Tibial nerve (tissue), 4 donors: ENCODE results near the gene TSPAN16. TPM values are rescaled to one million over a fixed set of nuclear protein-coding genes. Genes with fewer than 3 reads are reported as not detected.
"Not testable (repeated sequence)": the region's sequence is repeated elsewhere in the genome, so short reads cannot be mapped to it uniquely, and the experiment has no call there.

Experiments
- DNase-seq, 2 donors: peaks; one replicate each; pipeline ENCODE4 v3.0.0-alpha.2; 2019; ENCODE audit warnings: low spot score in 2 of 2
- H3K27ac ChIP-seq, 4 donors: fragments of 200-600 bp; sonication (generic) in 3 of 4; one replicate each; pipeline ENCODE4 v1.5.1; 2017 to 2019; ENCODE audit warnings: mild to moderate bottlenecking in 1 of 4
- H3K27me3 ChIP-seq, 2 donors: fragments of 200-600 bp; sonication (generic) in 1 of 2; one replicate each; pipeline versions ENCODE4 v1.5.1 to v1.6.0; 2017 to 2019
- H3K36me3 ChIP-seq, 3 donors: fragments of 200-600 bp; sonication (generic); one replicate each; pipeline ENCODE4 v1.5.1; 2018 to 2019
- H3K4me1 ChIP-seq, 4 donors: fragments of 200-600 bp; sonication (generic) in 3 of 4; one replicate each; pipeline ENCODE4 v1.5.1; 2017 to 2019
- H3K4me3 ChIP-seq, 4 donors: fragments of 200-600 bp; sonication (generic) in 3 of 4; one replicate each; pipeline ENCODE4 v1.5.1; 2017 to 2019; ENCODE audit warnings: mild to moderate bottlenecking in 1 of 4, moderate library complexity in 1 of 4
- H3K9me3 ChIP-seq, 4 donors: fragments of 200-600 bp; sonication (generic) in 3 of 4; one replicate each; pipeline ENCODE4 v1.5.1; 2017 to 2019
- EP300 ChIP-seq, 2 donors: sonication (generic); formaldehyde crosslinking; IDR thresholded peaks; one replicate each; pipeline ENCODE4 v1.6.1; 2017; ENCODE audit warnings: antibody characterized with exemption in 2 of 2, mild to moderate bottlenecking in 1 of 2
- POLR2A ChIP-seq, 2 donors: fragments of 450-650 bp; IDR thresholded peaks; one replicate each; pipeline ENCODE4 v1.6.1; 2017; ENCODE audit warnings: antibody characterized with exemption in 2 of 2, mild to moderate bottlenecking in 2 of 2, moderate library complexity in 2 of 2
- WGBS, 2 donors: methylation state at CpG; one replicate each; pipeline ENCODE4 v1.1.5; 2018; 5-methylcytosine and 5-hydroxymethylcytosine counted together
- total RNA-seq, 4 donors: library from RNA; depleted of rRNA; stranded (reverse); fragments of >200 nt; gene quantifications; one replicate each; pipeline ENCODE4 v1.1.0, GENCODE V29; 2016
- TF ChIP-seq, protein P1 (sequence below), 5 experiments: fragments of 200-600 bp in 3 of 5; fragments of 450-650 bp in 2 of 5; sonication (generic) in 3 of 5; IDR thresholded peaks; one replicate each; pipeline ENCODE4 v1.5.1; 2016 to 2019; ENCODE audit warnings: antibody characterized with exemption in 5 of 5, mild to moderate bottlenecking in 3 of 5, moderate library complexity in 2 of 5

Gene TSPAN16
- total RNA-seq, 4 donors from 2014 or later, result not detected

DNA sequence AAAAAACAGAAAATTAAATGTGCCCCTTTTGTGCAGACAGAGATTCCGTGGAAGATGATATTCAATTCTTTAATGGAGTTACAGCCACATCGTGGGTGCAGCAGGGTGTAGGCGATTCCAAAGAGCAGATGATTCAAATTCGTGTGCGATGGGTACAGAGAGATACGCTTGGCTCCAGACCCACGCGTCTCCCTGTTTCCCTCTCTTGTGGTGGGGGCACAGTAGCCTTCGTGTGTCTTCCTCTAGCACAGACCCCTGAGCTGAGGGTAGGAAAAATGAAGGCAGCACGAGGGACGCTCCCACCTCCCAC, 4.8 kb downstream of the TSPAN16 start:
- Histone ChIP-seq H3K27me3 (no peaks in the 10 kb centered on the region), H3K36me3 (no peaks in the 10 kb centered on the region), H3K9me3 (no peaks in the 10 kb centered on the region), H3K4me3 (no peak overlapping the region), H3K4me1 (peaks cover 0 to 15% (median 0%) of the 10 kb centered on the region in 4 donors), H3K27ac (no peak overlapping the region)
- 63 to 70% methylated on average over 11 of the region's 11 CpGs for WGBS, 2 donors
- TF ChIP-seq EP300 (IDR thresholded peaks at IDR 0.05) (no peak), POLR2A (IDR thresholded peaks at IDR 0.05) (no peak)
- TF ChIP-seq, protein P1, sequence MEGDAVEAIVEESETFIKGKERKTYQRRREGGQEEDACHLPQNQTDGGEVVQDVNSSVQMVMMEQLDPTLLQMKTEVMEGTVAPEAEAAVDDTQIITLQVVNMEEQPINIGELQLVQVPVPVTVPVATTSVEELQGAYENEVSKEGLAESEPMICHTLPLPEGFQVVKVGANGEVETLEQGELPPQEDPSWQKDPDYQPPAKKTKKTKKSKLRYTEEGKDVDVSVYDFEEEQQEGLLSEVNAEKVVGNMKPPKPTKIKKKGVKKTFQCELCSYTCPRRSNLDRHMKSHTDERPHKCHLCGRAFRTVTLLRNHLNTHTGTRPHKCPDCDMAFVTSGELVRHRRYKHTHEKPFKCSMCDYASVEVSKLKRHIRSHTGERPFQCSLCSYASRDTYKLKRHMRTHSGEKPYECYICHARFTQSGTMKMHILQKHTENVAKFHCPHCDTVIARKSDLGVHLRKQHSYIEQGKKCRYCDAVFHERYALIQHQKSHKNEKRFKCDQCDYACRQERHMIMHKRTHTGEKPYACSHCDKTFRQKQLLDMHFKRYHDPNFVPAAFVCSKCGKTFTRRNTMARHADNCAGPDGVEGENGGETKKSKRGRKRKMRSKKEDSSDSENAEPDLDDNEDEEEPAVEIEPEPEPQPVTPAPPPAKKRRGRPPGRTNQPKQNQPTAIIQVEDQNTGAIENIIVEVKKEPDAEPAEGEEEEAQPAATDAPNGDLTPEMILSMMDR (IDR thresholded peaks at IDR 0.05), result no peak
- DNase-seq, result no peak

DNA sequence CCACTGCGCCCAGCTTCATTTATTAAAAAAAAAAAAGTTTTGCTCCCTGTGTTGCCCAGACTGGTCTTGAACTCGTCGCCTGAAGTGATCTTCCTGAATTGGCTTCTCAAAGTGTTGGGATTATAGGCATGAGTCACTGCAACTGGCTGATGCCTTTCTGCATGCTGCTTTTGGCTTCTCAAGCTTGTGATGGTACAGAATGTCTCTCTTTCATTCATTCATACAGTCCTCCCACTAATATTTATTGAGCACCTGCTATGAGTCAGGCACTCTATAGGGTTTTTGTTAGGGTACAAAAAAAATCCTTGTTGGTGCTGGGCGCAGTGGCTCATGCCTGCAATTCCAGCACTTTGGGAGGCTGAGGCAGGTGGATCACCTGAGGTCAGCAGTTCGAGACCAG, 9.0 kb downstream of the TSPAN16 start:
- no peak for TF ChIP-seq POLR2A (IDR thresholded peaks at IDR 0.05)
- TF ChIP-seq, protein P1 (IDR thresholded peaks at IDR 0.05), result no peak
- no peak for TF ChIP-seq EP300 (IDR thresholded peaks at IDR 0.05)
- Histone ChIP-seq H3K4me1 (no peaks in the 10 kb centered on the region), H3K27ac (no peak overlapping the region), H3K27me3 (peaks cover 0 to 7% of the 10 kb centered on the region in 2 donors), H3K9me3 (no peaks in the 10 kb centered on the region), H3K36me3 (no peaks in the 10 kb centered on the region), H3K4me3 (no peak overlapping the region)
- DNase-seq, result no peak
- 87 to 95% methylated on average over 5 of the region's 5 CpGs for WGBS, 2 donors

GRCh38 chr19:11306337-11306736, 10.4 kb downstream of the TSPAN16 start:
- no peaks in the 10 kb centered on the region for H3K36me3 ChIP-seq
- WGBS, 2 donors, result 76 to 78% methylated on average over 9 of the region's 9 CpGs

GRCh38 chr19:11320278-11320995, 24.5 kb downstream of the TSPAN16 start:
- H3K9me3 ChIP-seq, H3K27ac ChIP-seq, H3K4me3 ChIP-seq, H3K27me3 ChIP-seq, DNase-seq, H3K36me3 ChIP-seq: not testable (repeated sequence)
- WGBS, 2 donors, result 84 to 87% methylated on average over 9 of the region's 9 CpGs
- H3K4me1 ChIP-seq, result peaks cover 3 to 46% (median 23%) of the 10 kb centered on the region in 4 donors

More at GRCh38 chr19:11306337-11306736, 10.4 kb downstream of the TSPAN16 start:
- no peak overlapping the region for H3K4me3 ChIP-seq
- H3K4me1 ChIP-seq, result no peaks in the 10 kb centered on the region
- H3K27ac ChIP-seq, result no peak overlapping the region
- TF ChIP-seq EP300 (IDR thresholded peaks at IDR 0.05) (no peak), POLR2A (IDR thresholded peaks at IDR 0.05) (no peak)
- TF ChIP-seq, protein P1 (IDR thresholded peaks at IDR 0.05), result no peak
- no peak for DNase-seq
- H3K9me3 ChIP-seq, result no peaks in the 10 kb centered on the region
- peaks cover 0 to 7% of the 10 kb centered on the region in 2 donors for H3K27me3 ChIP-seq

DNA sequence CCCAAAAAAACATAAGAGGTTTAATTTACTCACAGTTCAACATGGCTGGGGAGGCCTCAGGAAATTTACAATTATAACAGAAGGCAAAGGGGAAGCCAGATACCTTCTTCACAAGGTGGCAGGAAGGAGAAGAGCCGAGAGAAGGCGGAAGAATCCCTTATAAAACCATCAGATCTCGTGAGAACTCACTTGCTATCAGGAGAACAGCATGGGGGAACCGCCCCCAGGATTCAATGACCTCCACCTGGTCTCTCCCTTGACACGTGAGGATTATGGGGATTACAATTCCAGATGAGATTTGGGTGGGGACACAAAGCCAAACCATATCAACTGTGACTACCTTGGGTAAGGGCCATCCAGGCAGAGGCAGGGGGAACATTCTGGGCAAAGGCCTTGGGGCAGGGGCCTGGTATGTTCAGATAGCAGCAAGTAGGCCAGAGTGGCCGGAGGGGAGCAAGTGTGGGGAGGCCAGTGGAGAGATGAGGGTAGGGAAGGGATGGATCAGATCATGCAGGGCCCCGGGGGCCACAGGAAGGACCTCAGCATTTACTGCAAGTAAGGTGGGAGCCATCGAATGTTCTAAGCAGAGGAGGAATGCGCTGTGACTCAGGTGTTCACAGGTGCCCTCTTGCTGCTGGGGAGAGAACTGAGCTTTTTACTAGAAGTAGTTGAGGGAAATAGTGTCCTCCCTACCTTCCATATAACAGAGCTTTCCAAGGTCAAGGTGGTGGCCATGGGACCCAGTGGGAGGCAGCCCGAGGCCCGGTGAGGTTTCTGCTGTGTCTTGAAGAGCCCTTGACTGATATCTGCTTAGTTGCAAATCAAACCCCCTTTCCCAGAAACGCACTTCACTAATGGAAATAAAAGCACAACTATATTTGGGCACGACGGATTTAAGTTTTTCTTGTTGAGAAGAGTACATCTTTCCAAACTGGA, 25.5 kb downstream of the TSPAN16 start:
- 72 to 74% methylated on average over 14 of the region's 14 CpGs for WGBS, 2 donors

More for the DNA sequence above, 25.5 kb downstream of the TSPAN16 start:
- Histone ChIP-seq H3K36me3 (peaks cover 0 to 16% (median 0%) of the 10 kb centered on the region in 3 donors), H3K4me3 (no peak overlapping the region), H3K27ac (peak overlapping the region in 1 of 4 donors; percentile 2), H3K27me3 (no peaks in the 10 kb centered on the region), H3K9me3 (no peaks in the 10 kb centered on the region), H3K4me1 (peaks cover 3 to 48% (median 23%) of the 10 kb centered on the region in 4 donors)
- DNase-seq, result no peak
- TF ChIP-seq, protein P1 (IDR thresholded peaks at IDR 0.05), result no peak
- TF ChIP-seq EP300 (IDR thresholded peaks at IDR 0.05) (no peak), POLR2A (IDR thresholded peaks at IDR 0.05) (no peak)
